Choroid plexus epithelial cell (primary cell): ENCODE measurements around the gene ZEB2.

Experiments used
- DNase-seq: peaks from one replicate; pipeline ENCODE4 v3.0.0-alpha.2; 2010; ENCODE audit warnings: low read depth
- H3K4me3 ChIP-seq: 2 replicates; pipeline ENCODE4 v1.5.1; 2011; ENCODE audit warnings: low read depth, mild to moderate bottlenecking, control low read depth, low read length, moderate library complexity
- TF ChIP-seq, protein P1 (sequence below): conservative IDR thresholded peaks from 2 replicates; pipeline ENCODE4 v1.5.1; 2011; ENCODE audit warnings: low read depth, mild to moderate bottlenecking, control low read depth, inconsistent platforms, low read length, moderate library complexity

Gene ZEB2

DNA sequence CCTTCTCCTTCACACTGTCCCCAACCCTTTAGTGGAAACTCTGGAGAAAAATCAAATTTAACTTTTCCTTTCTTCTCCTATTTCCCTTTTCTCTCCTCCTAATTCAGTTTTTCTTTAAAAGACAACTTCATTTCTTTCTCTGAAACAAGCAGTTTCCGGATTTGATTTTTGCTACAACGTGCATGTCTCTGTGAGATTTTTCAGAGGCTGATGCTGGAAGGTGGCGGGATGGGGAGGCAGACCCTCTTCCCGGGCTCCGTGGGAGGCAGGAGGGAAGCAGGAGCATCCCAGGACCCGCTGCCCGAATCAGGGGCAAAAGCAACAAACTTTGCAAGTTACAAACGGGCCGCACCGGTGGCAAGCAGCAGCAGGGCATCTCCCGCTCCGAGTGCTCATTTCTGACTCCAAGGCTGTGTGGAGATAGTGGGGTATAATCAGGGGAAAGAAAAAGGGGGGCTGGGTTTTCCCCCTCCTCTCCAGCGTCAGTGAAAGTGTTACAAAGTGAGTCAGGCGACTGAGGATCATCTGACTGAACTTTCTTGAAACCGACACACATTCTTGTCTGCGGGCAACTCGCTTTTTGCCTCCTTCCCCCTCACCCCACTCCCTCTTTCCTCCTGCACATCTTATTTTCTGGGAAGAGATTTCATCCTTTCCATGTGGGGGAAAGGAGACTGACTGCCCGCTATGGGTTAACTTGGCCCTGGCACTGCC lies 6.4 kb downstream of the ZEB2 start:
- H3K4me3 ChIP-seq: peak overlapping the region; percentile 26
- TF ChIP-seq, protein P1, sequence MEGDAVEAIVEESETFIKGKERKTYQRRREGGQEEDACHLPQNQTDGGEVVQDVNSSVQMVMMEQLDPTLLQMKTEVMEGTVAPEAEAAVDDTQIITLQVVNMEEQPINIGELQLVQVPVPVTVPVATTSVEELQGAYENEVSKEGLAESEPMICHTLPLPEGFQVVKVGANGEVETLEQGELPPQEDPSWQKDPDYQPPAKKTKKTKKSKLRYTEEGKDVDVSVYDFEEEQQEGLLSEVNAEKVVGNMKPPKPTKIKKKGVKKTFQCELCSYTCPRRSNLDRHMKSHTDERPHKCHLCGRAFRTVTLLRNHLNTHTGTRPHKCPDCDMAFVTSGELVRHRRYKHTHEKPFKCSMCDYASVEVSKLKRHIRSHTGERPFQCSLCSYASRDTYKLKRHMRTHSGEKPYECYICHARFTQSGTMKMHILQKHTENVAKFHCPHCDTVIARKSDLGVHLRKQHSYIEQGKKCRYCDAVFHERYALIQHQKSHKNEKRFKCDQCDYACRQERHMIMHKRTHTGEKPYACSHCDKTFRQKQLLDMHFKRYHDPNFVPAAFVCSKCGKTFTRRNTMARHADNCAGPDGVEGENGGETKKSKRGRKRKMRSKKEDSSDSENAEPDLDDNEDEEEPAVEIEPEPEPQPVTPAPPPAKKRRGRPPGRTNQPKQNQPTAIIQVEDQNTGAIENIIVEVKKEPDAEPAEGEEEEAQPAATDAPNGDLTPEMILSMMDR: no peak
- peak; percentile 78 for DNase-seq

DNA sequence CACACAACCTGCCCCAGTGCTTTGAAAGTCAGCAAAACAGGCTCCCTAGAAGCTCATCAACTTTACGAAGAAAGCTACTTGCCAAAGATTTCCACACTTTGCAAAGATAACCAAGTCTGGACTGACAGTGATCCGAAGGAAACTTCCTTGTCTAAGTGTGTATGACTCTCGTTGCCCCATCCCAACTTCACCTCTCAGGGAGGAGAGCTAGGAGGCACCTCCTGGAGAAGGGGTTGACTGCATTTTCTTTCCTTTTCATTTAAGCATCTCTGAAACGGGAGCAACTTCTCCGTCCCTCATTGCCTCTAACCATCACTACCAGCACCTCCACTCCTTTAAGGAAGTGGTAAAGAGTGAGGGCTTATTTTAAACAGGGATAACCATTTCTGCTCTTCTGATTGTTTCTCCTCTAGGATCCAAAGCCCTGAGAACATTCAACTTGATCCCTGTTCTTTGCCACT lies 7.0 kb downstream of the ZEB2 start:
- H3K4me3 ChIP-seq: peak overlapping the region; percentile 11
- TF ChIP-seq, protein P1: no peak
- DNase-seq: no peak

DNA sequence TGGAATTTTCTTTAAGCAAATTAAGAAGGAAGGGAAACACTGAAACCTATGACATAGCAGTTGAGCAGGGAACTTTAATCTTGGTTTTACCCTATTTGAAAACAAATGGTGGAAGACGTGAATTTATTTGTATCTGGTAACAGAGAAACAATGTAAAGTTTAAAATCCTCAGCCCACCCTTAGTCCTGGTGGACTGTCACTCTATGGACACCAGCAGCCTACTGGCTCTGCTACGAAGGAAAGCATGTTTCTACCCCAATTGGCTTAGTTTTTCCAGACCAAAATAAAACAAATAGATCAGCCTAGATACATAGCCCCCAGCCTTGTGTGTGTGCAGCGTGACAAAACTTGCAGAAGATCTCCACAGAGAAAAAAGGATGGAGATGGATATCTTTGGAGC lies 7.4 kb downstream of the ZEB2 start:
- TF ChIP-seq, protein P1: no peak
- H3K4me3 ChIP-seq: no peak overlapping the region
- no peak for DNase-seq

DNA sequence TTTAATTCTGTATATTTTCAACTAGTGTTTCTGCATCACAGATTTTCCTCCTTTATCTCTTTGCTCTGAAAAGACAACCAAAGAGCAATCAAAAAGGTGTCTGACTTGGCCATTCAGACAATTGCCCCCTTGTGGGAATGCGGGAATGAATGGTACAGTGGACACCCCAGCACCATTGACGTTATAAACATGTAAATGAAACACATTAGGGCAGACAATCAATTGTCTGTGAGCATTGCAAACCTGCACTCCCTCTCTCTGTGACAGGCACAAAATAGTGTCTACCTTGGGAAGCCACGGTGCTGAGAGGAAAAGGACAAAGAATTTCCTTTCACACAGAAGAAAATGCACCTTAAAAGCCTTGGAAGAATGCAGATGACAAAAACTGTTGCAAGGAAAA lies 8.0 kb downstream of the ZEB2 start:
- no peak overlapping the region for H3K4me3 ChIP-seq
- TF ChIP-seq, protein P1: peak; percentile 16
- DNase-seq: no peak

DNA sequence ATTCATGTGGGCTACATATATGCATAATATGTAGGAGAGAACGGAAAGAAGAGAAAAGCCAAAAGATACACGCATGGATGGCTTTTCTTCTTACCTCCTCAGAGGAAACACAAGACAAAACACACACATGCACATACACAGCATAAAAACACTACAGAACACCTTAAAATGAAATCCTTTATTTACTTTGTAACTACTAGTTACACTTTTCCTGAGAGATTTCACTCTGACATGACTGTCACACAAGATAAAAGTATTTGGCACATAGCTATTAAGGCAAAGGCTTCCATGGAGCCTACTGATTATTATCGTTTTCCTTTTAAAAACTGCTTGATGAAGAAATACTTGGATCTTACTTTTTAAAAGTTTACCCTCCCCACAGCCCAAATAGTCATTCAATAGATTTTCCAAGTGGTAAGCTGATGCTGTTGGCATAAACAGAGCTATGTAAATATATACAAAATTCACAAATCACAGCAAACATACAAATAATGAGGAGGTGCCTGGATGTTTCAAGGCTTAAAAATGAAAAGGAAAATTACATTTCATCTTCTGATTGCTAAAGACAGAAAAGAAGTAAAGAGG lies 8.6 kb downstream of the ZEB2 start:
- H3K4me3 ChIP-seq: no peak overlapping the region
- DNase-seq: no peak
- TF ChIP-seq, protein P1: no peak

DNA sequence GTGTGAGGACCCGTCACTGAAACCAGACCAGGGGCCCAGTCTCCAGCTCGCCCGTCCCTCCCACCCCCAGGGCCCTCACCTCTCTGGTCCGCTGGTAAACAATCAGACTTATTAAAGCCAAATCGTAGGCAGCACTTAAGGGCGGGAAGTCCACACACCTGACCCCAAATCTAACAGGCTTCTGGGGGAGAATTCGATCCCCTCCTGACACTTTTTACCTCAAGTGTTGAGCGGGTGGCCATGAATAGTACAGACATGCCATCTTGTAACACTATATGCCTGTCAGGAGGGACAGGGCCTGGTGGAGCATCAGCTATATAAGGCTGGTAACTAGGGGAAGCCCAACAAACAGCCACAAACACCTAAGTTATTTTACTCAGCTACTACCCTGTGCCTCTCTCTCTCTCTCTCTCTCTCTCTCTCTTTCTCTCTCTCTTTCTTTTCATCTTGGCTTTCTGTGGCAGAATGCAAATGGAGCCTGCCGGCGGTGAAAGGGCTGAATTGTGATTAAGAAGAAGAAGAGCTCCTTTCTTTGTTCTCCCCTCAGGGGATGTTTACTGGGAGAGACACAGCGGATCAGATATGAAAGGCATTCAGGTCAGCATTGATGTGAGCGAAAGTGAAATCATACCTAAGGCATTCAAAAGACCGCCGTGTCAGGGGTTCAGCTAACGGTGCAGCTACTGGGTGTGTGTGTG lies 9.5 kb downstream of the ZEB2 start:
- TF ChIP-seq, protein P1: no peak
- peak overlapping the region; percentile 32 for H3K4me3 ChIP-seq
- DNase-seq: peak; percentile 88
